T47D (cell line): ENCODE measurements around the gene NCL.
"Not testable (repeated sequence)": the region's sequence is repeated elsewhere in the genome, so short reads cannot be mapped to it uniquely, and the experiment has no call there.

ENCODE experiments used
- DNase-seq, 2 experiments: peaks; one replicate each; pipeline versions ENCODE4 v3.0.0 to v3.0.0-alpha.2; 2011 to 2012; ENCODE audit warnings: low read depth in 1 of 2, low spot score in 1 of 2
- JUND ChIP-seq: IDR thresholded peaks from 2 replicates; pipeline ENCODE4 v1.6.1; 2012; ENCODE audit warnings: low read depth
- in situ Hi-C: cut with HindIII; loops from 2 replicates; pipeline ENCODE4 v1.10.0; 2016; ENCODE audit warnings: low sequenced_read_pairs, low pct_unique_long_range_greater_than_20kb

NCL gene

GRCh38 chr2:231449503-231450054 lies 14.7 kb downstream of the NCL start:
- DNase-seq = no peak
- in situ Hi-C loops = no loop called here
- no peak for TF ChIP-seq JUND

DNA sequence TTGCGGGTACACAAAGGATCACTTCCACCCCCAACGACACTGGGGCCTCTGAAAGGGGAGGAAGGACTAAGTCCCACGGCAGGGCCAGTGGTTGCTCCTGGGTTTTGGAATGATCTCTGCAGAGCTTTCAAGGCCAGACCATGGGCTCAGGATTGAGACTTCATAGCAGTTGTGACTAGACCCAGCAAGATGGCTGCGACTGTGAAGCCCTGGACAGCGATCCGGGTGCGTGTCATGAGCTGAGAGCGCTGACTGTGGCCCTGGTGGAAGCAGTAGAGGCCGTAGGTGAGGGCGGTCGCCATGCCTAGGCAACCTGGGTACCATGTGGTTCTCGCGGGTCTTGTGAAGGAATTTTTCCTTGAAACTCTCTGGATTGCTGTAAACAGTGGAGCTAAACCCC lies 27.3 kb downstream of the NCL start:
- no peak for DNase-seq
- in situ Hi-C loops = no loop called here
- no peak for TF ChIP-seq JUND

DNA sequence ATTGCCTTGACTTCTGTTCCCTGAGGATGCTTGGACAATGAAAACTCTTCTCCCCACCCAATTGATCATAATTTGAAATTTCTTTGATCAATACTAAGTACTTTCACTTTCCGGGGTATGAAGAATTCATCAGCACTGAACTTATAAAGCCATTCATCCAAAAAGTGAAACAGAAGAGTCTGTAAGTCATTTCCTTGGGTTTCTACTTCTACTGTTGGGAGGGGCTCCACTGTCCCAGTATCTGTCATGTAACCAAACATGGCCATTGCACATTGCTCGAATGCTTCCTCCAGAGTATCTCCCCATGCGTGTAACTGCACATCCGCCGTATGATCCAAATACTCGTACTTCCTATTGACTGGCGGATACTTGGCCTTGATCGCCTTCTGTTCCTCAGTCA lies 30.3 kb downstream of the NCL start:
- TF ChIP-seq JUND = no peak
- in situ Hi-C loops = no loop called here
- DNase-seq = no peak

DNA sequence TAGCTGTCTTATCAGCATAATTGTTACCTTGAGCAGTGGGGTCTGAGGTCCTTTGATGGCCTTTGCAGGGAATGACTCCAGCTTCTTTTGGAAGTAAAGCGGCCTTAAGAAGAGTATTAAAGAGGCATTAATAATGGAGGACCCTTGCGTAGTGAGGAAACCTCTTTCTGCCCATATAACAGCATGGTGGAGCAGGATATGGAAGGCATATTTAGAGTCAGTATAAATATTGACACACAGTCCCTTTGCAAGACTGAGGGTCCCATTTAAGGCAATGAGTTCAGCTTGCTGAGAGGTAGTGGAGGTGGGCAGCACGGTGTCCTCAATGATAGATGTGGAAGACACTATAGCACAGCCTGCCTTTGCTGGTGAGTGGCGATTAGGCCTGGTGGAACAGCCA lies 32.7 kb downstream of the NCL start:
- TF ChIP-seq JUND = no peak
- DNase-seq = no peak
- in situ Hi-C loops = no loop called here

DNA sequence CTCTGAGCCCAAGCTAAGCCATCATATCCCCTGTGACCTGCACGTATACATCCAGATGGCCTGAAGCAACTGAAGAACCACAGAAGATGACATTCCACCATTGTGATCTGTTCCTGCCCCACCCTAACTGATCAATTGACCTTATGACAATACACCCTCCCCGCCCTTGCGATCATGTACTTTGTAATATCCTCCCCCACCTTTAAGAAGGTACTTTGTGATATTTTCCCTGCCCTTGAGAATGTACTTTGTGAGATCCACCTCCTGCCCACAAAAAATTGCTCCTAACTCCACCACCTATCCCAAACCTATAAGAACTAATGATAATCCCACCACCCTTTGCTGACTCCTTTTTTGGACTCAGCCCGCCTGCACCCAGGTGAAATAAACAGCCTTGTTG lies 33.8 kb downstream of the NCL start:
- in situ Hi-C loops, DNase-seq: not testable (repeated sequence)

- in situ Hi-C loops = no loop called here
- no peak for TF ChIP-seq JUND
- no peak for DNase-seq
Measured at GRCh38 chr2:231429901-231430300, 34.4 kb downstream of the NCL start.

DNA sequence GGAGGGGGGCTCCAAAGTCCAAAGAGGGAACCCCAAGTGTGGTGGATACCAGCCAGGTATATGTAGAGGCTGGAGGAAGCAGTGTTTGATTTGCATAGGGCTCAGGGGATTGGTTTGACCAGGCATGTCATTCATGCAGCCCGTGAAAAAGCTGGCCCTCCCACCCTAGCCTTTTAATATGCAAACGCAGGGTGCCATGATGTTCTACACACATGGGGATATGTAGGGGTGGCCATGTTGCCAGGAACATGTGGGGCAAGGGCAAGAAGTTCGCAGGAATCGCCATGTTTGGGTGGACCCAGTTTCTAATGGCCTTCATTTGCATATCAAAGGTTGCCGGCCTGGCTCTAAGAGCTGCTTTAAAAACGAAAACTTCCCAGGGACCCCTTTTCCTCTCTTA lies 35.1 kb downstream of the NCL start:
- in situ Hi-C loops = no loop called here
- no peak for DNase-seq
- TF ChIP-seq JUND = no peak

GRCh38 chr2:231427116-231427515 lies 37.2 kb downstream of the NCL start:
- in situ Hi-C loops = no loop called here
- no peak for DNase-seq
- TF ChIP-seq JUND = no peak

GRCh38 chr2:231425811-231426703 lies 38.2 kb downstream of the NCL start:
- TF ChIP-seq JUND = no peak
- in situ Hi-C loops = no loop called here
- no peak for DNase-seq

DNA sequence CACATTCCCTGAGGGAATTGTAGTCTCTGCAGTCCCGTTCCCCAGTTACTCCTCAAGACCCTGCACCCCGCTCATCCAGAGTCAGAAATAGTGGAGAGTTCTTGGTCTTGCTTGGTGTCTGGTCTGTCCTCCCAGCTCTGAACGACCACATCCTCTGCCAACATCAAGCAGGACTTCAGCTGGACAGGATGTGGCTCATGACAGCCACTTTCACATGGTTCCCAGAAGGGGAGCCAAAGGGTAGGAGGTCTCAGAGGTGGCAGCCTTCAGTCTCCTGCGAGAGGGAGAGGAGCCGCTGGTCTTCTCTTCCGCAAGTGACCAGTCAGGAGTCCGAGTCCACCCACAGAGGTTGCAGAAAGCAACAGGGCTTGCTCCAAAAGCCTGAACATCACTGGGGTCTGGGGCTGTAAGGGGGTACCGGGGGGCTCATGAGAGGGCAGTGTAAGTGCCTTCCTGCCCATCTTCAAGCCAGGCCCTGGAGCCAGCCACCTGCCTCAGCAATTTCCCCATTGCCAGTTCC lies 38.9 kb downstream of the NCL start:
- no peak for TF ChIP-seq JUND
- no peak for DNase-seq

GRCh38 chr2:231423176-231423575 lies 41.1 kb downstream of the NCL start:
- in situ Hi-C loops = no loop called here
- no peak for TF ChIP-seq JUND
- no peak for DNase-seq

More for the DNA sequence above, 38.9 kb downstream of the NCL start:
- in situ Hi-C loops = no loop called here

GRCh38 chr2:231422056-231422455 lies 42.2 kb downstream of the NCL start:
- in situ Hi-C loops = no loop called here
- no peak for TF ChIP-seq JUND
- DNase-seq = no peak

DNA sequence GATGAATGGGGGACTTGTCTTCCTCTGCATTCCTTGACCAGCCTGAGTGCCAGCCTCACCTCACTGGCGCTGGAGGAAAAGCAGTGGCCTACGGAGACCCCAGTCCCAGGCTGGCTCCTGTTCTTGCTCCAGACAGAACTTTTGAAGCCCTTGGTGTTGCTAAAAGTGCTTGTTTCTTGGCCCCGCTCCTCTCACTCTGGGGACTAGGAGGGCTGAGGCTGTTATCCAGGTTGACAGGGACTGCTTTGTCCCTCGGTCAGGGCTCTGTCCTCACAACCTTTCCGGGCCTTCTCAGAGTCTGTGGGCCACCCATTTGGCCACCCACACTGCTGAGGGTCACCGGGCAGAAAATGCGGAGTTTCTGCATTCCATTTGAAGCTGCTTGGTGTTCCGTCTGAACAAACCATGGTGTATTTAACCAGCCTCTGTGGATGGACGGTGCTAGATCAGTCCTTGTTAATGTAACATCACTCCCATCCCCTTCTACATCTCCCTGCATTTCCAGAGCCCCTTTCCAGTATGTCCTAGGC lies 43.2 kb downstream of the NCL start:
- DNase-seq = peak in 1 of 2 experiments; percentile 13

More for the DNA sequence above, 43.2 kb downstream of the NCL start:
- in situ Hi-C loops = no loop called here
- TF ChIP-seq JUND = no peak
